ENCODE results near the gene PSMD8.

DNA sequence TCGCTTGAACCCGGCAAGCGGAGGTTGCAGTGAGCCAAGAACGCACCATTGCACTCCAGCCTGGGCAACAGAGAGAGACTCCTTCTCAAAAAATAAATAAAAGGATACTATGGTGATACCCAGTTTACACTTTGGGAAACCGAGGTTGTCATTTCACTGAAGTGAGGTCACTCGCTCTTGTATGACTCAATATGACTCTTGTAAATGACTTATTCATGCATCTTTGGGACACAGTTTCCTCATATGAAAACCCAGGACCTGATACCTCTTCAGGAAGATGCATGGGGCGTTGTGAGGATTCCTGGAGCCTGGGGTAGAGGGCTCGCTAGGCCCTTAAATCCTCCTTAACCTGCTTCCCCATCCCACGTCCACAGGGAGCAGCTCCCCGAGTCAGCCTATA is 4.5 kb downstream of the PSMD8 start:
- TF ChIP-seq CTBP1 (IDR thresholded peaks at IDR 0.05; ENCODE audit: borderline replicate concordance) (no peak), LEF1 (IDR thresholded peaks at IDR 0.05; ENCODE audit: borderline replicate concordance) (no peak), NFRKB (IDR thresholded peaks at IDR 0.05) (no peak), HDGF (IDR thresholded peaks at IDR 0.05; ENCODE audit: borderline replicate concordance) (no peak), TARDBP (IDR thresholded peaks at IDR 0.05) (no peak), L3MBTL2 (conservative IDR thresholded peaks at IDR 0.05) (no peak), BHLHE40 (IDR thresholded peaks at IDR 0.05; ENCODE audit: borderline replicate concordance) (no peak), FOXK2 (IDR thresholded peaks at IDR 0.05) (no peak), SUZ12 (IDR thresholded peaks at IDR 0.05) (no peak), ZNF384 (IDR thresholded peaks at IDR 0.05) (no peak), ELF4 (IDR thresholded peaks at IDR 0.05) (no peak), ARNT (IDR thresholded peaks at IDR 0.05) (no peak), SP1 (IDR thresholded peaks at IDR 0.05) (no peak)

Measured in HEK293T (cell line).